Epithelial cell of esophagus (primary cell): ENCODE data around the gene ANKRD63.

Experiments used
- DNase-seq: peaks from one replicate; pipeline ENCODE4 v3.0.0; 2010; ENCODE audit warnings: low read depth
- H3K4me3 ChIP-seq: 2 replicates; pipeline ENCODE4 v1.5.1; 2011; ENCODE audit warnings: mild to moderate bottlenecking, low read length, control low read depth
- CTCF ChIP-seq: IDR thresholded peaks from 2 replicates; pipeline ENCODE4 v1.5.1; 2011; ENCODE audit warnings: low read depth, mild to moderate bottlenecking, low read length, control low read depth, inconsistent platforms; ENCODE audit not compliant: insufficient read depth; ENCODE audit errors: missing control alignments

ANKRD63 gene

DNA sequence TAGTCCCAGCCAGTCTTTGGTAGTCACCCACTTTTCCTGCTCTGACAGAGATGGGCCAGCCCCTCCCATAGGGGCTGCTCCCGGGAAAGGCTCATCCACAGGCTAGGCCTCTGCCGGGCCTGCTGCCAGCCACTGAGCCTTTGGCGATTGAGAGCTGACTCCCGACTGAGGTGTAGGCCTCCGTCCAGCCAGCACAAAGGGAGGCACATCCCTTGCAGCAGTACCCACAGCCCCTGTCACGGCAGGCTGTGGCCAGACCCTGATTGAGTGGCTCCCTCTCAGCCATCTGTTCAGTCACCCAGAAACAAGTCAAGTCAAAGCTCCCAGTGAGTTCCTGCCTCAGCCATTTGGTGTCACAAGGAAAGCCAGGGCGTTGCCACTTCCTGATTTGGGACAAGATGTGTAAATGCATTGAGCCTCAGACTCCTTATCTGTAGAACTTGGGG, 50.2 kb downstream of the ANKRD63 start:
- DNase-seq = peak; percentile 45
- no peak overlapping the region for H3K4me3 ChIP-seq
- TF ChIP-seq CTCF = no peak
